H1 (cell line): ENCODE results near the gene RAB40C. TPM values are rescaled to one million over a fixed set of nuclear protein-coding genes. Genes with fewer than 3 reads are reported as not detected.

Experiments used
- CTCF ChIA-PET: fragments of 300-600 bp; sonication (Branson Sonifier 250); formaldehyde crosslinking; loops from one replicate; lab custom pipeline; 2021; ENCODE audit not compliant: partially characterized antibody; lab: Charles Lee
- POLR2A ChIA-PET: fragments of 300-600 bp; sonication (Branson Sonifier 250); formaldehyde crosslinking; loops from one replicate; lab custom pipeline; 2021; ENCODE audit warnings: inconsistent platforms; ENCODE audit not compliant: partially characterized antibody; lab: Charles Lee
- DNase-seq, 2 experiments: peaks; one replicate each; pipeline versions ENCODE4 v3.0.0 to v3.0.0-alpha.2; 2010 to 2022; ENCODE audit warnings: low spot score in 2 of 2, low read depth in 1 of 2, mixed read lengths in 1 of 2
- FAIRE-seq: peaks from 2 replicates; lab custom pipeline; 2011; peaks lifted over from hg19 to GRCh38; lab: Jason Lieb, UNC
- H2AFZ ChIP-seq: 2 replicates; pipeline ENCODE4 v1.8.1; 2012; ENCODE audit warnings: low read length, inconsistent platforms
- H2AK5ac ChIP-seq: 2 replicates; pipeline ENCODE4 v1.6.1; 2013; ENCODE audit warnings: low read depth, low read length
- H2BK120ac ChIP-seq: replicated peaks from 2 replicates; pipeline ENCODE3; 2013; ENCODE audit warnings: low read depth, low read length, inconsistent platforms
- H2BK12ac ChIP-seq: 2 replicates; pipeline ENCODE4 v1.6.1; 2013; ENCODE audit warnings: low read depth, low read length
- H2BK15ac ChIP-seq: 2 replicates; pipeline ENCODE4 v1.6.1; 2013; ENCODE audit warnings: low read length
- H2BK20ac ChIP-seq: 2 replicates; pipeline ENCODE4 v1.6.1; 2013; ENCODE audit warnings: low read length
- H2BK5ac ChIP-seq: 2 replicates; pipeline ENCODE4 v1.6.1; 2013; ENCODE audit warnings: low read depth, low read length
- H3K14ac ChIP-seq: 2 replicates; pipeline ENCODE4 v1.6.1; 2013; ENCODE audit warnings: inconsistent platforms; ENCODE audit not compliant: insufficient read length
- H3K18ac ChIP-seq: 2 replicates; pipeline ENCODE4 v1.6.1; 2013; ENCODE audit warnings: low read length; ENCODE audit errors: extremely low read depth
- H3K23ac ChIP-seq: 2 replicates; pipeline ENCODE4 v1.6.1; 2013; ENCODE audit warnings: inconsistent platforms; ENCODE audit not compliant: insufficient read length
- H3K23me2 ChIP-seq: 2 replicates; pipeline ENCODE4 v1.6.1; 2013; ENCODE audit warnings: low read depth, low read length
- H3K27ac ChIP-seq: 2 replicates; pipeline ENCODE4 v1.6.1; 2011; ENCODE audit warnings: low read depth, low read length, inconsistent platforms
- H3K27me3 ChIP-seq, 4 experiments: replicated peaks in 1 of 4; 1 replicate in 1 of 4; 2 replicates in 3 of 4; pipeline versions ENCODE4 v1.6.1 to v1.8.1; 2011 to 2013; ENCODE audit warnings: low read length in 3 of 4, mild to moderate bottlenecking in 3 of 4, inconsistent platforms in 2 of 4, mixed read lengths in 2 of 4, moderate library complexity in 1 of 4; ENCODE audit not compliant: control insufficient read depth in 3 of 4, insufficient read depth in 3 of 4; ENCODE audit errors: extremely low read depth in 1 of 4
- H3K36me3 ChIP-seq, 4 experiments: 2 replicates each; pipeline versions ENCODE4 v1.6.1 to v1.8.1; 2011 to 2013; ENCODE audit warnings: mild to moderate bottlenecking in 4 of 4, low read length in 3 of 4, moderate library complexity in 2 of 4, control low read depth in 1 of 4, inconsistent platforms in 1 of 4; ENCODE audit not compliant: insufficient read depth in 4 of 4, control insufficient read depth in 2 of 4
- H3K4ac ChIP-seq: replicated peaks from 2 replicates; pipeline ENCODE3; 2013; ENCODE audit warnings: low read length, low read depth, mixed read lengths, inconsistent platforms; ENCODE audit not compliant: insufficient read length
- H3K4me1 ChIP-seq, 4 experiments: replicated peaks in 1 of 4; 1 replicate in 1 of 4; 2 replicates in 3 of 4; pipeline versions ENCODE4 v1.6.1 to v1.8.1; 2011 to 2013; ENCODE audit warnings: low read length in 3 of 4, inconsistent platforms in 2 of 4, mixed read lengths in 1 of 4; ENCODE audit not compliant: insufficient read depth in 4 of 4, control insufficient read depth in 3 of 4
- H3K4me2 ChIP-seq, 2 experiments: 2 replicates each; pipeline versions ENCODE4 v1.6.1 to v1.8.1; 2011 to 2013; ENCODE audit warnings: low read depth in 2 of 2, low read length in 2 of 2, control low read depth in 1 of 2, inconsistent platforms in 1 of 2, mild to moderate bottlenecking in 1 of 2; ENCODE audit not compliant: insufficient read depth in 1 of 2
- H3K4me3 ChIP-seq, 4 experiments: fragments of 200-600, 300-600 bp in 1 of 4; sonication (generic), shearing (Covaris generic), sonication (Bioruptor Twin) in 1 of 4; 2 replicates each; pipeline versions ENCODE4 v1.5.1 to v1.8.1; 2011 to 2016; ENCODE audit warnings: low read length in 4 of 4, low read depth in 3 of 4, control low read depth in 2 of 4, inconsistent platforms in 2 of 4, mild to moderate bottlenecking in 2 of 4, mixed read lengths in 1 of 4, moderate library complexity in 1 of 4; ENCODE audit not compliant: insufficient read depth in 2 of 4; ENCODE audit errors: extremely low read depth in 1 of 4
- H3K56ac ChIP-seq: replicated peaks from 2 replicates; pipeline ENCODE3; 2013; ENCODE audit warnings: low read depth, mild to moderate bottlenecking, mixed read lengths, low read length, inconsistent platforms; ENCODE audit not compliant: insufficient read length
- H3K79me1 ChIP-seq: 2 replicates; pipeline ENCODE4 v1.6.1; 2013; ENCODE audit warnings: low read depth, low read length, control low read depth
- H3K79me2 ChIP-seq, 2 experiments: 2 replicates each; pipeline versions ENCODE4 v1.6.1 to v1.8.1; 2012 to 2013; ENCODE audit warnings: low read length in 2 of 2, mild to moderate bottlenecking in 2 of 2, inconsistent platforms in 1 of 2; ENCODE audit not compliant: insufficient read depth in 2 of 2, control insufficient read depth in 1 of 2
- H3K9ac ChIP-seq, 4 experiments: replicated peaks in 1 of 4; 1 replicate in 1 of 4; 2 replicates in 3 of 4; pipeline versions ENCODE4 v1.6.1 to v1.8.1; 2011 to 2013; ENCODE audit warnings: low read depth in 3 of 4, low read length in 3 of 4, control low read depth in 2 of 4, mild to moderate bottlenecking in 2 of 4, moderate library complexity in 2 of 4, inconsistent platforms in 1 of 4; ENCODE audit errors: extremely low read depth in 1 of 4
- H3K9me3 ChIP-seq, 2 experiments: 2 replicates each; pipeline versions ENCODE4 v1.6.1 to v1.8.1; 2012 to 2013; ENCODE audit warnings: mild to moderate bottlenecking in 2 of 2, moderate library complexity in 2 of 2, control low read depth in 1 of 2, inconsistent platforms in 1 of 2, low read depth in 1 of 2, low read length in 1 of 2, mixed read lengths in 1 of 2; ENCODE audit not compliant: insufficient read depth in 2 of 2
- H4K20me1 ChIP-seq, 2 experiments: replicated peaks in 1 of 2; 2 replicates each; pipeline versions ENCODE3 to v1.8.1; 2011 to 2013; ENCODE audit warnings: inconsistent platforms in 2 of 2, low read length in 2 of 2, mild to moderate bottlenecking in 1 of 2; ENCODE audit not compliant: insufficient read depth in 2 of 2, control insufficient read depth in 1 of 2
- H4K5ac ChIP-seq: 2 replicates; pipeline ENCODE4 v1.6.1; 2013; ENCODE audit warnings: low read length, low read depth, mixed read lengths, inconsistent platforms; ENCODE audit not compliant: insufficient read length
- H4K8ac ChIP-seq: 2 replicates; pipeline ENCODE4 v1.8.0; 2013; ENCODE audit warnings: mild to moderate bottlenecking, moderate library complexity, low read length, inconsistent platforms; ENCODE audit not compliant: insufficient read depth; ENCODE audit errors: extremely low read depth
- H4K91ac ChIP-seq: replicated peaks from 2 replicates; pipeline ENCODE3; 2013; ENCODE audit warnings: low read length, mixed read lengths, inconsistent platforms; ENCODE audit not compliant: insufficient read length
- CBX5 ChIP-seq: fragments of 300-800, 300-1000 bp; sonication (generic); IDR thresholded peaks from 2 replicates; pipeline ENCODE4 v1.7.1; 2016; ENCODE audit warnings: antibody characterized with exemption, low read length, low read depth
- CTBP2 ChIP-seq: IDR thresholded peaks from 2 replicates; pipeline ENCODE4 v1.7.0; 2011; ENCODE audit warnings: borderline replicate concordance, mild to moderate bottlenecking, moderate library complexity, mixed read lengths, low read length; ENCODE audit not compliant: insufficient read depth, insufficient read length
- EGR1 ChIP-seq: IDR thresholded peaks from 2 replicates; pipeline ENCODE4 v1.6.1; 2011; ENCODE audit warnings: low read depth, low read length, borderline replicate concordance
- EZH2 ChIP-seq: fragments of 200-600 bp; sonication (generic); IDR thresholded peaks from 2 replicates; pipeline ENCODE4 v1.7.1; 2012; ENCODE audit warnings: low read depth, mild to moderate bottlenecking, moderate library complexity, low read length, inconsistent platforms; ENCODE audit not compliant: severe bottlenecking
- GTF2F1 ChIP-seq: IDR thresholded peaks from 2 replicates; pipeline ENCODE4 v1.6.1; 2012; ENCODE audit warnings: low read depth, low read length, improper control_type of control experiment, borderline replicate concordance
- JUN ChIP-seq: IDR thresholded peaks from 2 replicates; pipeline ENCODE4 v1.6.1; 2011; ENCODE audit warnings: low read depth, mild to moderate bottlenecking, improper control_type of control experiment, low read length
- RXRA ChIP-seq: IDR thresholded peaks from 2 replicates; pipeline ENCODE4 v1.6.1; 2011; ENCODE audit warnings: low read depth, mild to moderate bottlenecking, low read length, moderate library complexity; ENCODE audit not compliant: insufficient read depth
- SAP30 ChIP-seq: fragments of 300-600 bp; sonication (generic); IDR thresholded peaks from 2 replicates; pipeline ENCODE4 v1.7.1; 2012; ENCODE audit warnings: low read length, moderate library complexity, mild to moderate bottlenecking, inconsistent platforms; ENCODE audit not compliant: insufficient read depth, insufficient replicate concordance
- SIRT6 ChIP-seq: IDR thresholded peaks from one replicate; pipeline ENCODE4 v1.7.1; 2012; ENCODE audit warnings: low read length, inconsistent platforms
- USF2 ChIP-seq: IDR thresholded peaks from 2 replicates; pipeline ENCODE4 v1.6.1; 2011; ENCODE audit warnings: low read length, improper control_type of control experiment
- WGBS, 2 experiments: shearing (Covaris generic) in 1 of 2; methylation state at CpG; one replicate each; pipeline versions ENCODE4 v1.1.6 to v1.1.7; 2013 to 2015; ENCODE audit warnings: low lambda C conversion rate in 2 of 2, mixed read lengths in 2 of 2, inconsistent platforms in 1 of 2, low coverage in 1 of 2, missing lambda C conversion rate in 1 of 2; ENCODE audit not compliant: insufficient replicate concordance in 2 of 2, insufficient coverage in 1 of 2, insufficient read length in 1 of 2; ENCODE audit errors: extremely low coverage in 1 of 2, missing lambda C conversion rate in 1 of 2; 5-methylcytosine and 5-hydroxymethylcytosine counted together
- polyA plus RNA-seq, 7 experiments: library from polyadenylated mRNA; depleted of rRNA in 3 of 7; stranded (reverse) in 5 of 7; unstranded in 2 of 7; fragments of >200 nt in 5 of 7; fragments of 200-250 nt in 2 of 7; gene quantifications; 1 replicate in 5 of 7; 2 replicates in 1 of 7; 4 replicates in 1 of 7; pipeline versions ENCODE4 v1.2.1 to v1.2.3, GENCODE V29; 2011 to 2013; ENCODE audit warnings: missing spikeins in 2 of 7, mixed read lengths in 2 of 7
- total RNA-seq: library from RNA; stranded (reverse); fragmentation: NEBNext Ultra II Directional; extraction: Animal tissue kit (Norgen Biotek cat#: 25700); gene quantifications from 2 replicates; pipeline ENCODE4 v1.2.1, GENCODE V29; 2021

RAB40C gene
- total and polyA plus RNA-seq, 2 of the 8 experiments (the other 6 are each of a cell fraction or from before 2014, with no cell fraction given): 13.9 to 15.6 TPM

DNA sequence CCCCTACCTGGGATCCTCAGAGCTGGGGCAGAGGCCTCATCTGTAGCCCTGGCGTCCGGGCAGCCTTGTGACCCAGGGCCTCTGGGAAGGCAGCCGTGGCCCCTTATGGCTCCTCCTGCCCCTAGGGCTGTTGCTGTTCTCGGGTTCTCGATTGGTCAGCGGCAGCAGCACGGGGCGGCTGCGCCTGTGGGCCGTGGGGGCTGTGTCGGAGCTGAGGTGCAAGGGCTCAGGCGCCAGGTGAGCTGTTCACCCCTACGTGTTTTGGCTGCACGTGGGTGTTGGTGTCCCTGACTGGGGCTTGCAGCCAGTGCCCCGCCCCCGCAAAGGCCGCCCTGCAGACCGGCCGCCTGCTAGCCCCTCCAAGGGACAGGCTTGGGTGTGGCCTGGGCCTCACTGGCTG is 72.2 kb downstream of the RAB40C start:
- no peak overlapping the region for H3K23ac ChIP-seq
- H3K4me1 ChIP-seq: peaks cover 0 to 8% (median 1%) of the 10 kb centered on the region in 4 experiments; a peak in 4 of 7 replicates
- no peaks in the 10 kb centered on the region for H3K27me3 ChIP-seq
- H3K4ac ChIP-seq: no peak overlapping the region
- H4K8ac ChIP-seq: no peak overlapping the region
- no peak overlapping the region for H2AFZ ChIP-seq
- FAIRE-seq: no peak
- H3K79me1 ChIP-seq: no peaks in the 10 kb centered on the region
- H2BK15ac ChIP-seq: no peak overlapping the region
- no peak overlapping the region for H2BK120ac ChIP-seq
- no peak overlapping the region for H3K14ac ChIP-seq
- no peak overlapping the region for H2BK20ac ChIP-seq
- no peak overlapping the region for H3K56ac ChIP-seq
- 96% methylated on average over 15 of the region's 19 CpGs; no CpG with 5 or more reads in 1 of the 2 experiments for whole genome bisulfite sequencing, 2 experiments
- POLR2A ChIA-PET: interaction anchor here (0.6 to 17.4 kb wide), 4 partner anchors 13 to 183 kb away, joined by 3 to 214 read pairs (median 6); partner anchors contain the start of genes ANTKMT, JMJD8, RHBDL1 and STUB1
- H3K4me3 ChIP-seq: no peak overlapping the region
- no peak overlapping the region for H2BK5ac ChIP-seq
- no peak overlapping the region for H3K27ac ChIP-seq
- H3K36me3 ChIP-seq: peaks cover 0 to 13% (median 1%) of the 10 kb centered on the region in 4 experiments; a peak in 3 of 8 replicates
- H2AK5ac ChIP-seq: no peak overlapping the region
- no peaks in the 10 kb centered on the region for H3K79me2 ChIP-seq
- H3K4me2 ChIP-seq: no peak overlapping the region
- H3K9me3 ChIP-seq: no peaks in the 10 kb centered on the region
- no peak overlapping the region for H4K5ac ChIP-seq
- no peak for DNase-seq
- no peaks in the 10 kb centered on the region for H3K23me2 ChIP-seq
- no peak overlapping the region for H4K91ac ChIP-seq
- H3K9ac ChIP-seq: no peak overlapping the region
- CTCF ChIA-PET: interaction anchor here (0.7 to 11.3 kb wide), 15 partner anchors 11 to 278 kb away, joined by 3 to 104 read pairs (median 3); partner anchors contain the start of genes METTL26 and WDR90
- peaks cover 0 to 3% of the 10 kb centered on the region in 2 experiments for H4K20me1 ChIP-seq
- TF ChIP-seq GTF2F1 (no peak), EZH2 (no peak), EGR1 (no peak), USF2 (no peak), RXRA (no peak), CBX5 (no peak), SAP30 (no peak), CTBP2 (no peak), SIRT6 (no peak), JUN (no peak)
- H3K18ac ChIP-seq: no peak overlapping the region
- H2BK12ac ChIP-seq: no peak overlapping the region
